ENCODE results near the gene PDLIM5.

The PDLIM5 gene

GRCh38 chr4:94588896-94589693 lies 137.4 kb downstream of the PDLIM5 start:
- Histone ChIP-seq H3K9me3 (ENCODE audit: low read length) (no peaks in the 10 kb centered on the region), H3K27ac (ENCODE audit: low read depth, low read length) (no peak overlapping the region), H3K4me1 (ENCODE audit: insufficient read depth, low read length) (peaks cover 20% of the 10 kb centered on the region), H3K4me3 (ENCODE audit: low read depth in 1 of 2, low read length in 2 of 2) (no peak overlapping the region), H3K36me3 (ENCODE audit: insufficient read depth, low read length) (peaks cover 18% of the 10 kb centered on the region), H3K27me3 (ENCODE audit: control insufficient read depth in 1 of 2, insufficient read depth in 2 of 2, low read length in 2 of 2) (no peaks in the 10 kb centered on the region), H3K9ac (ENCODE audit: low read length) (no peak overlapping the region)

- Histone ChIP-seq H3K27ac (ENCODE audit: low read depth, low read length) (no peak overlapping the region), H3K4me1 (ENCODE audit: insufficient read depth, low read length) (peaks cover 20% of the 10 kb centered on the region), H3K9me3 (ENCODE audit: low read length) (no peaks in the 10 kb centered on the region), H3K36me3 (ENCODE audit: insufficient read depth, low read length) (peaks cover 18% of the 10 kb centered on the region), H3K27me3 (ENCODE audit: control insufficient read depth in 1 of 2, insufficient read depth in 2 of 2, low read length in 2 of 2) (no peaks in the 10 kb centered on the region), H3K9ac (ENCODE audit: low read length) (no peak overlapping the region), H3K4me3 (ENCODE audit: low read depth in 1 of 2, low read length in 2 of 2) (no peak overlapping the region)
Measured at GRCh38 chr4:94590493-94590892, 138.8 kb downstream of the PDLIM5 start.

- peaks cover 20% of the 10 kb centered on the region for H3K4me1 ChIP-seq (ENCODE audit: insufficient read depth, low read length)
- H3K36me3 ChIP-seq (ENCODE audit: insufficient read depth, low read length): peaks cover 14% of the 10 kb centered on the region
- no peak overlapping the region for H3K9ac ChIP-seq (ENCODE audit: low read length)
- no peak overlapping the region for H3K4me3 ChIP-seq (ENCODE audit: low read depth in 1 of 2, low read length in 2 of 2)
- H3K27me3 ChIP-seq (ENCODE audit: control insufficient read depth in 1 of 2, insufficient read depth in 2 of 2, low read length in 2 of 2): no peaks in the 10 kb centered on the region
- H3K27ac ChIP-seq (ENCODE audit: low read depth, low read length): no peak overlapping the region
- no peaks in the 10 kb centered on the region for H3K9me3 ChIP-seq (ENCODE audit: low read length)
Measured at GRCh38 chr4:94591289-94591688, 139.5 kb downstream of the PDLIM5 start.

- Histone ChIP-seq H3K27ac (ENCODE audit: low read depth, low read length) (no peak overlapping the region), H3K4me1 (ENCODE audit: insufficient read depth, low read length) (peaks cover 9% of the 10 kb centered on the region), H3K4me3 (ENCODE audit: low read depth in 1 of 2, low read length in 2 of 2) (no peak overlapping the region), H3K36me3 (ENCODE audit: insufficient read depth, low read length) (peaks cover 14% of the 10 kb centered on the region), H3K27me3 (ENCODE audit: control insufficient read depth in 1 of 2, insufficient read depth in 2 of 2, low read length in 2 of 2) (no peaks in the 10 kb centered on the region), H3K9ac (ENCODE audit: low read length) (no peak overlapping the region), H3K9me3 (ENCODE audit: low read length) (no peaks in the 10 kb centered on the region)
Measured at GRCh38 chr4:94595013-94595412, 143.3 kb downstream of the PDLIM5 start.

- no peaks in the 10 kb centered on the region for H3K4me1 ChIP-seq (ENCODE audit: insufficient read depth, low read length)
- no peak overlapping the region for H3K4me3 ChIP-seq (ENCODE audit: low read depth in 1 of 2, low read length in 2 of 2)
- no peak overlapping the region for H3K27ac ChIP-seq (ENCODE audit: low read depth, low read length)
- H3K9ac ChIP-seq (ENCODE audit: low read length): no peak overlapping the region
- no peaks in the 10 kb centered on the region for H3K27me3 ChIP-seq (ENCODE audit: control insufficient read depth in 1 of 2, insufficient read depth in 2 of 2, low read length in 2 of 2)
- H3K9me3 ChIP-seq (ENCODE audit: low read length): no peaks in the 10 kb centered on the region
- H3K36me3 ChIP-seq (ENCODE audit: insufficient read depth, low read length): peaks cover 14% of the 10 kb centered on the region
Measured at GRCh38 chr4:94595880-94596483, 144.2 kb downstream of the PDLIM5 start.

- Histone ChIP-seq H3K4me3 (ENCODE audit: low read depth in 1 of 2, low read length in 2 of 2) (no peak overlapping the region), H3K27ac (ENCODE audit: low read depth, low read length) (no peak overlapping the region), H3K27me3 (ENCODE audit: control insufficient read depth in 1 of 2, insufficient read depth in 2 of 2, low read length in 2 of 2) (no peaks in the 10 kb centered on the region), H3K9ac (ENCODE audit: low read length) (no peak overlapping the region), H3K4me1 (ENCODE audit: insufficient read depth, low read length) (no peaks in the 10 kb centered on the region), H3K36me3 (ENCODE audit: insufficient read depth, low read length) (no peaks in the 10 kb centered on the region), H3K9me3 (ENCODE audit: low read length) (no peaks in the 10 kb centered on the region)
Measured at GRCh38 chr4:94598758-94599157, 147.0 kb downstream of the PDLIM5 start.

GRCh38 chr4:94603170-94603747 lies 151.5 kb downstream of the PDLIM5 start:
- Histone ChIP-seq H3K4me3 (ENCODE audit: low read depth in 1 of 2, low read length in 2 of 2) (no peak overlapping the region), H3K4me1 (ENCODE audit: insufficient read depth, low read length) (no peaks in the 10 kb centered on the region), H3K27me3 (ENCODE audit: control insufficient read depth in 1 of 2, insufficient read depth in 2 of 2, low read length in 2 of 2) (no peaks in the 10 kb centered on the region), H3K36me3 (ENCODE audit: insufficient read depth, low read length) (no peaks in the 10 kb centered on the region), H3K9me3 (ENCODE audit: low read length) (no peaks in the 10 kb centered on the region), H3K27ac (ENCODE audit: low read depth, low read length) (no peak overlapping the region), H3K9ac (ENCODE audit: low read length) (no peak overlapping the region)

GRCh38 chr4:94605241-94605805 lies 153.6 kb downstream of the PDLIM5 start:
- Histone ChIP-seq H3K27ac (ENCODE audit: low read depth, low read length) (no peak overlapping the region), H3K27me3 (ENCODE audit: control insufficient read depth in 1 of 2, insufficient read depth in 2 of 2, low read length in 2 of 2) (no peaks in the 10 kb centered on the region), H3K4me1 (ENCODE audit: insufficient read depth, low read length) (no peaks in the 10 kb centered on the region), H3K4me3 (ENCODE audit: low read depth in 1 of 2, low read length in 2 of 2) (no peak overlapping the region), H3K9me3 (ENCODE audit: low read length) (no peaks in the 10 kb centered on the region), H3K9ac (ENCODE audit: low read length) (no peak overlapping the region), H3K36me3 (ENCODE audit: insufficient read depth, low read length) (no peaks in the 10 kb centered on the region)

DNA sequence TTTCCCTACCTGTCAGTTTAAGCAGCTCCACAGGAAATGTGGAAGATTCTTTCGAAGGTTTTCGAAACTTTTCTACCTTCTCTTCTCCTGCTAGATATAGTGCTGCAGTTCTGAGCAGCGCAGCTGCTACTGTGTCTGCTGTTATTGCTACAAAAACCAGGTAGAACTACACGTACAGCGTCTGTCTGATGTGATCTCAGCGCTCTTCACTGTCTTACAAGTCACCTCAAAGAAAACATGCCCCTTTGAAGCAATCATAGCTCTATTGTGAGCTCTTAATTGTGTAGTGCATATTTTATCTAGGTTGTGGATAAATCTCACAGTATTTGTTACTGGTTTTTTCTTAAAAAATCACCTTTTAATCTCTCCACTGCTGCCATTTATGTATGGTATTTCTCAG lies 158.4 kb downstream of the PDLIM5 start:
- Histone ChIP-seq H3K36me3 (ENCODE audit: insufficient read depth, low read length) (no peaks in the 10 kb centered on the region), H3K4me1 (ENCODE audit: insufficient read depth, low read length) (peaks cover 5% of the 10 kb centered on the region), H3K4me3 (ENCODE audit: low read depth in 1 of 2, low read length in 2 of 2) (no peak overlapping the region)

GRCh38 chr4:94613248-94613647 lies 161.5 kb downstream of the PDLIM5 start:
- no peaks in the 10 kb centered on the region for H3K27me3 ChIP-seq (ENCODE audit: control insufficient read depth in 1 of 2, insufficient read depth in 2 of 2, low read length in 2 of 2)
- no peak overlapping the region for H3K27ac ChIP-seq (ENCODE audit: low read depth, low read length)
- no peak overlapping the region for H3K9ac ChIP-seq (ENCODE audit: low read length)
- peaks cover 5% of the 10 kb centered on the region for H3K4me1 ChIP-seq (ENCODE audit: insufficient read depth, low read length)
- H3K4me3 ChIP-seq (ENCODE audit: low read depth in 1 of 2, low read length in 2 of 2): no peak overlapping the region
- no peaks in the 10 kb centered on the region for H3K9me3 ChIP-seq (ENCODE audit: low read length)
- peaks cover 3% of the 10 kb centered on the region for H3K36me3 ChIP-seq (ENCODE audit: insufficient read depth, low read length)

More for the DNA sequence above, 158.4 kb downstream of the PDLIM5 start:
- no peaks in the 10 kb centered on the region for H3K9me3 ChIP-seq (ENCODE audit: low read length)
- H3K27me3 ChIP-seq (ENCODE audit: control insufficient read depth in 1 of 2, insufficient read depth in 2 of 2, low read length in 2 of 2): no peaks in the 10 kb centered on the region
- no peak overlapping the region for H3K9ac ChIP-seq (ENCODE audit: low read length)
- no peak overlapping the region for H3K27ac ChIP-seq (ENCODE audit: low read depth, low read length)

GRCh38 chr4:94615451-94615850 lies 163.7 kb downstream of the PDLIM5 start:
- no peaks in the 10 kb centered on the region for H3K27me3 ChIP-seq (ENCODE audit: control insufficient read depth in 1 of 2, insufficient read depth in 2 of 2, low read length in 2 of 2)
- no peaks in the 10 kb centered on the region for H3K9me3 ChIP-seq (ENCODE audit: low read length)
- peaks cover 3% of the 10 kb centered on the region for H3K36me3 ChIP-seq (ENCODE audit: insufficient read depth, low read length)
- H3K27ac ChIP-seq (ENCODE audit: low read depth, low read length): no peak overlapping the region
- no peak overlapping the region for H3K4me3 ChIP-seq (ENCODE audit: low read depth in 1 of 2, low read length in 2 of 2)
- peaks cover 5% of the 10 kb centered on the region for H3K4me1 ChIP-seq (ENCODE audit: insufficient read depth, low read length)
- H3K9ac ChIP-seq (ENCODE audit: low read length): no peak overlapping the region
